NCI-H1092 treated with DMSO at 0.1 percent for 48 hours (cell line): ENCODE measurements around the gene GTF2A1.

Experiments used
- DNase-seq: peaks from one replicate; lab custom pipeline; 2025; lab: John Stamatoyannopoulos, UW

The GTF2A1 gene

GRCh38 chr14:81133400-81133799 is 87.4 kb downstream of the GTF2A1 start:
- DNase-seq = no peak

DNA sequence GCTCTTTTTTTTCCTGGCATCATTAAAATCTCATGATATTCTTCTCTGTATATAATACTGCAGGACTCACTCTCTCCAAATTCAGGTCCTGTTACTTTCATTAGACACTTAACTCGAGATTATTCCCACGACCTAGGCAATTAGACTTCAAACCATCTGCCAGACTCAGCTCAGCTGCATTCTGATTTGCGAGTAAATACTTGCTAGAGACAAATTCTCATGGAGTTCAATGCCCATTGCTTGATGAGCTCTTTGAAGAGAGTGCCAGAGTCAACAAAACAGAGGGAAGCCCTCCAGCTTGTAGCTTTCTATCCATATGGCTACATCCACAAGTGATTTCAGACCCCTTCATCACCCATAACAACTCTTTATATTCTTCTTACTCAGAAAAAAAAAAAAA is 88.3 kb downstream of the GTF2A1 start:
- peak; percentile 98 for DNase-seq

DNA sequence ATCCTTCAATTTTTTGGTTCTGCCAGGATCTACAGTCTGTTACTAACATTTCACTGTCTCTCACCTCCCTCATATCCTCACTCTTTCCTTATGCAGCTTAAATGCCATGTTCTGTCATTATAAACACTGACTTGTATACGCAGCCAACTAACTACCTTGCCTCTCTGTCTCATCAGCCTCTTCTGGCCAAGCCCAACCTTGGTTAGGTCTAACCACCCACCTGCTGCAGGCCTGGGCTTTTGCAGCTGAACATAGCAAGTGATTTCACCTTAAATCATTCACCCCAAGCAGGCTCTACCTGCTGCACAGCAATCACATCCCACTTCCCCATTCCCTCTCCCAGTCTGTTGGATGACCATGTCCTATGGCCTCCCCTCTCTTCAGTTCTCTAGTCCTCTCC is 91.5 kb downstream of the GTF2A1 start:
- no peak for DNase-seq

DNA sequence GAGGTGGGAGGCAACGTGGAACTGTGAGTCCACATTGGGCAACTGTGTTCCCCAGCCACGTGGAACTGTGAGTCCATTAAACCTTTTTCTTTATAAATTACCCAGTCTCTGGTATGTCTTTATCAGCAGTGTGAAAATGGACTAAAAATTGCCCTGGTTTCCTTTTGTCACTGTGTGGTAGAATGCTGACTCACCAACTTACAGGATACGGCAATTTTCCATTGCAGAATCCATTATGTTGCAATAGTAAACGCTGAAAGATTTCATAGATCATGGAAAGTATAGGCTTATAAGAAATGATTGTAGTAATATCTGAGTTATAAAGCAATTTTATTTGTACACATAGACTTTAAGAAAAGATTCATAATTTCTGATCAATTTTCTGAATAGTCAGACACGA is 93.0 kb downstream of the GTF2A1 start:
- DNase-seq = no peak

GRCh38 chr14:81125536-81125935 is 95.2 kb downstream of the GTF2A1 start:
- DNase-seq = no peak
